GM12872 (cell line): ENCODE data around the gene CD93.

Experiments
- TF ChIP-seq, protein P1 (sequence below): IDR thresholded peaks from 3 replicates; pipeline ENCODE4 v1.5.1; 2011; ENCODE audit warnings: low read depth, mild to moderate bottlenecking, low read length, moderate library complexity; ENCODE audit not compliant: insufficient read depth

Gene CD93

GRCh38 chr20:23105193-23105592 lies 19.1 kb upstream of the CD93 start:
- TF ChIP-seq, protein P1, sequence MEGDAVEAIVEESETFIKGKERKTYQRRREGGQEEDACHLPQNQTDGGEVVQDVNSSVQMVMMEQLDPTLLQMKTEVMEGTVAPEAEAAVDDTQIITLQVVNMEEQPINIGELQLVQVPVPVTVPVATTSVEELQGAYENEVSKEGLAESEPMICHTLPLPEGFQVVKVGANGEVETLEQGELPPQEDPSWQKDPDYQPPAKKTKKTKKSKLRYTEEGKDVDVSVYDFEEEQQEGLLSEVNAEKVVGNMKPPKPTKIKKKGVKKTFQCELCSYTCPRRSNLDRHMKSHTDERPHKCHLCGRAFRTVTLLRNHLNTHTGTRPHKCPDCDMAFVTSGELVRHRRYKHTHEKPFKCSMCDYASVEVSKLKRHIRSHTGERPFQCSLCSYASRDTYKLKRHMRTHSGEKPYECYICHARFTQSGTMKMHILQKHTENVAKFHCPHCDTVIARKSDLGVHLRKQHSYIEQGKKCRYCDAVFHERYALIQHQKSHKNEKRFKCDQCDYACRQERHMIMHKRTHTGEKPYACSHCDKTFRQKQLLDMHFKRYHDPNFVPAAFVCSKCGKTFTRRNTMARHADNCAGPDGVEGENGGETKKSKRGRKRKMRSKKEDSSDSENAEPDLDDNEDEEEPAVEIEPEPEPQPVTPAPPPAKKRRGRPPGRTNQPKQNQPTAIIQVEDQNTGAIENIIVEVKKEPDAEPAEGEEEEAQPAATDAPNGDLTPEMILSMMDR: no peak

DNA sequence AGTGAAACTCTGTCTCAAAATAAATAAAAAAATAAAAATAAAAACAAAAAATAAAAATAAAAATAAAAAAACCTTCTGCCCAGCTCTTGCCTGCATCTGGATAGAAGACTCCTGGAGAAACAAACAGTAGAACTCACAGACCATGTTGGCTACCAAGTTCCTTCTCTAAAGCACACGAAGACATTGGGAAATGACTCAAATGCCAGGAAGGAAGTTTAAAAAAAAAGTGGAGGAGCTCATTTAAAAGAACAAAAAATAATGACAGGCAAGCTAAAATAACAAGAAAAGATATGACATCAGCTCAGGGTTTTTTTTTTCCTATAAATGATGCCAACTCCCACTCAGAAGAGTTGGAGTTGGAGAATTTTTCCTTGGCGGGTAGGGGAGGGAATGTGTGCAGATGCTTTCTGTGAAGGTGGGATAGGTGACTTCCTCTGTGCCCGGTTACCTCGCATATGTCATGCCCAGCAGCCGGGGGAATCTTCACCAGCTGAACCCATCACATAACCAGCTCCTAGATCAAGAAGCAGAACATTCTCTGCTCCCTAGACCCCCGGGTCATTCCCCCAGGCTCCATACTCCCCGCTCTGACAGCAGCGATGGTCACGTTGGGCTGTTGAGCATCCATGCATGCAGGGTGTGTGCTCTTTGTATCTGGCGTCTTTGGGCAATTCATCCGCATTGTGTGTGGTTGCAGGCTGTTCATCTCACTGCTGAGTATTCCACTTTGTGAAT lies 17.3 kb upstream of the CD93 start:
- TF ChIP-seq, protein P1: no peak

- TF ChIP-seq, protein P1: no peak
These were observed 15.7 kb upstream of the CD93 start for GRCh38 chr20:23101696-23102406.

DNA sequence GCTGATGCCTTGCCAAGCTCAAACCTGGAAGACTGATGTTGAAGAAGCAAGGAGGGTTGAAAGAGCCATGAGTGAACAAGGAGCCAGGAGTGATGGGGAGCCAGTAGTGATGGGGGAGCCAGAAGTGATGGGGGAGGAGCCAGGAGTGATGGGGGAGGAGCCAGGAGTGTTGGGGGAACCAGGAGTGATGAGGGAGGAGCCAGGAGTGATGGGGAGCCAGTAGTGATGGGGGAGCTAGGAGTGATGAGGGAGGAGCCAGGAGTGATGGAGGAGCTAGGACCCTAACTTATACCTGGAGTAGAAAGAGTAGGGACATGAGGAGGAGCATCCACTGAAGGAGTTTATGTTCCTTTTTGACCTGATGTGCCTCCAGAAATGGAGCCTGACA lies 14.6 kb upstream of the CD93 start:
- TF ChIP-seq, protein P1: no peak

DNA sequence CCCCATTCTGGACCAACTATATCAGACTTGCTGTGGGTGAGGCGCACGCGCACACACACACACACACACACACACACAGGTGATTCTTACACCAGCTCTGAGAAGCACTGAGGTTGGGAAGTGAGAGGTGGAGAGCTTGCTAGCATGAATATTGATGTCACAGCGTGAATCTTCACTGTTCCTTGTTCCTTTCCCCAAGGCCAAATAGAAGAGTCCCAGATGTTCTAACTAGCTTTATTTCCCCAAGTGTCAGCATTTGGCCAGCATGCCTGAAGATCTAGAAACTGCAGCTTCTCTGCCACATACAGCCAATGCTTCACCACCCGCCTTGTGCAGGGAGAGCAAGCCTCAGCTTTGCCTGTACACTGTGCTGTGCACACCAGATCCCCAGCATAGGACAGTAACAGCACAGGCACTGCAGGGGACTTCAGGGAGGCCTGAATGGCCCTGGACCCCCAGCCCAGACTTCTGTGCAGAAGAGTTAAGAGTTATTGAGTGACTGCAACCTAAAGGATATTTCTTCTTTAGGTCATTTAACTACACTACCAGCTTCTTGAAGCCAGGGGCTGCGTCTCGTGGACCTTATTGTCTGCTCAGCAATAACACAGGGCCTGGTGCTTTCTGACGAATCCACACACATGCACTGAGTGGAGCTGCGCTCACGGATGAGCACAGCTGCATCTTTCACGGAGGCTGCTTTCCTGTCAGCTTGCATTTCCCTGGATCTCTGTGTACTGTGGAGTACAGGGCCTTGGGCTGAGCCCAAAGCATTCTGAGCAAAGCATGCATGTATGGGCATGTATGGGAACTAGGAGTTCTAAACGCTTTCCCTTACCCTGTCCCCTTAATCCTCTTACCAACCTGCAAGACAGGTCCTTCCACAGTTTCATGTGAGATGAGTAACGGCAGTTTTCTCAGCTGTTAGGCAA lies 13.9 kb upstream of the CD93 start:
- TF ChIP-seq, protein P1: no peak

GRCh38 chr20:23097636-23098580 lies 11.8 kb upstream of the CD93 start:
- TF ChIP-seq, protein P1: no peak
